Measurements from ENCODE around the gene ABCC8. TPM values are rescaled to one million over a fixed set of nuclear protein-coding genes. Genes with fewer than 3 reads are reported as not detected.

The ABCC8 gene
- total and polyA plus RNA-seq, 10 of the 15 experiments (the other 5 are each of a cell fraction or from before 2014, with no cell fraction given), result not detected

GRCh38 chr11:17353821-17354600 lies 122.6 kb downstream of the ABCC8 start (continued):
- TF ChIP-seq HSF1 (IDR thresholded peaks at IDR 0.05; ENCODE audit: low read depth, low read length) (no peak), YY1 (IDR thresholded peaks at IDR 0.05; ENCODE audit: low read depth, low read length) (no peak), CBX5 (IDR thresholded peaks at IDR 0.05; ENCODE audit: low read depth) (no peak), BMI1 (IDR thresholded peaks at IDR 0.05; ENCODE audit: borderline replicate concordance) (peak; percentile 7; the same call in 1 of the 2 replicates), ETV6 (conservative IDR thresholded peaks at IDR 0.05 in 1 of 2, IDR thresholded peaks at IDR 0.05 in 1 of 2; ENCODE audit: borderline replicate concordance in 1 of 2, low read depth in 1 of 2) (no peak), NFIC (IDR thresholded peaks at IDR 0.05; ENCODE audit: low read depth, low read length) (no peak), POLR2A (IDR thresholded peaks at IDR 0.05; ENCODE audit: low read depth, low read length) (no peak), NFXL1 (IDR thresholded peaks at IDR 0.05; ENCODE audit: borderline replicate concordance) (no peak), SIX5 (IDR thresholded peaks at IDR 0.05; ENCODE audit: low read depth, low read length, severe bottlenecking) (no peak), IRF3 (IDR thresholded peaks at IDR 0.05) (no peak), POU2F2 (IDR thresholded peaks at IDR 0.05; ENCODE audit: borderline replicate concordance, low read depth, low read length) (no peak), KAT2A (conservative IDR thresholded peaks at IDR 0.05; ENCODE audit: control insufficient read depth, low read depth, low read length) (no peak)
